ENCODE results near the gene GPR89B. TPM values are rescaled to one million over a fixed set of nuclear protein-coding genes. Genes with fewer than 3 reads are reported as not detected.

The GPR89B gene
- polyA plus RNA-seq, 3 donors = 2.5 to 7.7 (median 7.7) TPM

DNA sequence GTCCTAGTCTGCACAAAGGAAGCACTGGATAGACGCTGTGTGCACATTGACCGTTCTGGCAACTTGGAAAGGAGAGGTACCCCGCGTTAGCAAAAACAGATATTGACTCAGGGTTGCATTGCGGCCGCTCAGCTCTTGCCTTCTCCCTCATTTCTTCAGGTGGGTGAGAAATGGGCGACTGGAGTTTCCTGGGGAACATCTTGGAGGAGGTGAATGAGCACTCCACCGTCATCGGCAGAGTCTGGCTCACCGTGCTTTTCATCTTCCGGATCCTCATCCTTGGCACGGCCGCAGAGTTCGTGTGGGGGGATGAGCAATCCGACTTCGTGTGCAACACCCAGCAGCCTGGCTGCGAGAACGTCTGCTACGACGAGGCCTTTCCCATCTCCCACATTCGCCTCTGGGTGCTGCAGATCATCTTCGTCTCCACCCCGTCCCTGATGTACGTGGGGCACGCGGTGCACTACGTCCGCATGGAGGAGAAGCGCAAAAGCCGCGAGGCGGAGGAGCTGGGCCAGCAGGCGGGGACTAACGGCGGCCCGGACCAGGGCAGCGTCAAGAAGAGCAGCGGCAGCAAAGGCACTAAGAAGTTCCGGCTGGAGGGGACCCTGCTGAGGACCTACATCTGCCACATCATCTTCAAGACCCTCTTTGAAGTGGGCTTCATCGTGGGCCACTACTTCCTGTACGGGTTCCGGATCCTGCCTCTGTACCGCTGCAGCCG is 20.3 kb upstream of the GPR89B start:
- DNase-seq = no peak
- Histone ChIP-seq H4K20me1 (ENCODE audit: insufficient read depth, low read length) (no peaks in the 10 kb centered on the region), H2AFZ (ENCODE audit: insufficient read depth, low read depth, low read length, poor library complexity, severe bottlenecking) (no peak overlapping the region), H3K36me3 (replicated peaks in 1 of 2; ENCODE audit: control insufficient read depth in 1 of 2, insufficient read depth in 2 of 2, low read length in 2 of 2) (no peaks in the 10 kb centered on the region), H3K4me3 (replicated peaks in 1 of 3; ENCODE audit: low read depth in 2 of 3, low read length in 3 of 3) (no peak overlapping the region), H3K4me2 (replicated peaks; ENCODE audit: extremely low read depth, low read length, poor library complexity, severe bottlenecking) (no peak overlapping the region), H3K79me2 (ENCODE audit: insufficient read depth, low read length) (no peaks in the 10 kb centered on the region), H3K27me3 (ENCODE audit: control insufficient read depth in 2 of 2, insufficient read depth in 2 of 2, low read length in 2 of 2) (no peaks in the 10 kb centered on the region), H3K9me3 (replicated peaks in 1 of 2; ENCODE audit: control insufficient read depth in 1 of 2, insufficient read depth in 1 of 2, low read length in 2 of 2) (no peaks in the 10 kb centered on the region), H3K27ac (ENCODE audit: low read depth in 1 of 2, low read length in 2 of 2) (no peak overlapping the region), H3K4me1 (ENCODE audit: control insufficient read depth in 1 of 2, insufficient read depth in 2 of 2, low read length in 2 of 2) (no peaks in the 10 kb centered on the region), H3K9ac (ENCODE audit: insufficient read depth, low read length, poor library complexity, severe bottlenecking) (no peak overlapping the region)
- Mint-ChIP-seq H3K4me1 (peaks cover 4% of the 10 kb centered on the region), H3K9me3 (no peaks in the 10 kb centered on the region), H3K36me3 (no peaks in the 10 kb centered on the region), H3K27me3 (ENCODE audit: low read depth in 3 of 3) (peaks cover 0 to 2% (median 2%) of the 10 kb centered on the region in 3 donors), H3K27ac (peak overlapping the region in 1 of 7 donors; percentile 6), H3K4me3 (no peak overlapping the region)
- intact Hi-C loops (cut with micrococcal nuclease) = no loop called here
- 98% methylated on average over 37 of the region's 44 CpGs for WGBS (ENCODE audit: insufficient coverage)
- TF ChIP-seq, protein P1, sequence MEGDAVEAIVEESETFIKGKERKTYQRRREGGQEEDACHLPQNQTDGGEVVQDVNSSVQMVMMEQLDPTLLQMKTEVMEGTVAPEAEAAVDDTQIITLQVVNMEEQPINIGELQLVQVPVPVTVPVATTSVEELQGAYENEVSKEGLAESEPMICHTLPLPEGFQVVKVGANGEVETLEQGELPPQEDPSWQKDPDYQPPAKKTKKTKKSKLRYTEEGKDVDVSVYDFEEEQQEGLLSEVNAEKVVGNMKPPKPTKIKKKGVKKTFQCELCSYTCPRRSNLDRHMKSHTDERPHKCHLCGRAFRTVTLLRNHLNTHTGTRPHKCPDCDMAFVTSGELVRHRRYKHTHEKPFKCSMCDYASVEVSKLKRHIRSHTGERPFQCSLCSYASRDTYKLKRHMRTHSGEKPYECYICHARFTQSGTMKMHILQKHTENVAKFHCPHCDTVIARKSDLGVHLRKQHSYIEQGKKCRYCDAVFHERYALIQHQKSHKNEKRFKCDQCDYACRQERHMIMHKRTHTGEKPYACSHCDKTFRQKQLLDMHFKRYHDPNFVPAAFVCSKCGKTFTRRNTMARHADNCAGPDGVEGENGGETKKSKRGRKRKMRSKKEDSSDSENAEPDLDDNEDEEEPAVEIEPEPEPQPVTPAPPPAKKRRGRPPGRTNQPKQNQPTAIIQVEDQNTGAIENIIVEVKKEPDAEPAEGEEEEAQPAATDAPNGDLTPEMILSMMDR (IDR thresholded peaks at IDR 0.05) = no peak

DNA sequence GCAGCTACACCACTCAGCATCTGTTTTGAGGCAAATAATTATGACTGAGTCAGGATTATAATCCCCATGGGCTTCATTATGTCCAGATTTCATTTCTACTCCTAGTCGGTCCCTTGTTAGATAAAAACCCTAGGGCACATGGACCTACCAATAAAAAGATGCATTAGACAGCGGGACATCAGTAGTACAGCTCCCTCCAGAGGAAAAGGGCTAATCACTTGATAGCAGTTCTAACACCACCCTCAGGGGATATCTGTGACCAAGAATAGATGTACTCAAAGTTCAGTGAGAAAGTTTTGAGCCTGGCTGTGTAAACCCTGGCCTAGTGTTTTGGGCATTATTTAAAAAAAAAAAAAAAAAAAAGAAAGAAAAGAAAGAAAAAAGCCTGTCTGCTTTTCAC is 15.7 kb upstream of the GPR89B start:
- H3K27ac ChIP-seq (ENCODE audit: low read depth in 1 of 2, low read length in 2 of 2) = no peak overlapping the region
- no peaks in the 10 kb centered on the region for H3K27me3 ChIP-seq (ENCODE audit: control insufficient read depth in 2 of 2, insufficient read depth in 2 of 2, low read length in 2 of 2)
- no peaks in the 10 kb centered on the region for H3K36me3 ChIP-seq (replicated peaks in 1 of 2; ENCODE audit: control insufficient read depth in 1 of 2, insufficient read depth in 2 of 2, low read length in 2 of 2)
- no peaks in the 10 kb centered on the region for H4K20me1 ChIP-seq (ENCODE audit: insufficient read depth, low read length)
- Mint-ChIP-seq H3K4me3 (no peak overlapping the region), H3K27ac (no peak overlapping the region), H3K36me3 (no peaks in the 10 kb centered on the region), H3K4me1 (no peaks in the 10 kb centered on the region), H3K27me3 (ENCODE audit: low read depth in 3 of 3) (peaks cover 4 to 9% (median 4%) of the 10 kb centered on the region in 3 donors), H3K9me3 (no peaks in the 10 kb centered on the region)
- H3K4me1 ChIP-seq (ENCODE audit: control insufficient read depth in 1 of 2, insufficient read depth in 2 of 2, low read length in 2 of 2) = no peaks in the 10 kb centered on the region
- TF ChIP-seq, protein P1 (IDR thresholded peaks at IDR 0.05) = no peak
- DNase-seq = no peak
- intact Hi-C loops (cut with micrococcal nuclease) = no loop called here
- WGBS (ENCODE audit: insufficient coverage) = 100% methylated on average over 2 of the region's 2 CpGs
- no peak overlapping the region for H2AFZ ChIP-seq (ENCODE audit: insufficient read depth, low read depth, low read length, poor library complexity, severe bottlenecking)
- H3K79me2 ChIP-seq (ENCODE audit: insufficient read depth, low read length) = no peaks in the 10 kb centered on the region
- no peak overlapping the region for H3K4me3 ChIP-seq (replicated peaks in 1 of 3; ENCODE audit: low read depth in 2 of 3, low read length in 3 of 3)
- no peak overlapping the region for H3K9ac ChIP-seq (ENCODE audit: insufficient read depth, low read length, poor library complexity, severe bottlenecking)
- no peaks in the 10 kb centered on the region for H3K9me3 ChIP-seq (replicated peaks in 1 of 2; ENCODE audit: control insufficient read depth in 1 of 2, insufficient read depth in 1 of 2, low read length in 2 of 2)
- H3K4me2 ChIP-seq (replicated peaks; ENCODE audit: extremely low read depth, low read length, poor library complexity, severe bottlenecking) = no peak overlapping the region

Data from CD14-positive monocyte (primary cell).